Loucy (cell line): ENCODE results near the gene ARHGEF12.

Experiments used
- H2AFZ ChIP-seq: fragments of 200-600 bp; sonication (generic); 2 replicates; pipeline ENCODE4 v1.6.0; 2016; ENCODE audit warnings: antibody characterized with exemption, mild to moderate bottlenecking, low read length, moderate library complexity
- H3F3A ChIP-seq: fragments of 200-600 bp; 2 replicates; pipeline ENCODE4 v1.6.0; 2016; ENCODE audit warnings: antibody characterized with exemption, low read depth, mild to moderate bottlenecking
- H3K27me3 ChIP-seq: fragments of 200-600 bp; sonication (generic); 2 replicates; pipeline ENCODE4 v1.6.1; 2014; ENCODE audit warnings: low read length, mild to moderate bottlenecking; ENCODE audit not compliant: insufficient read depth, poor library complexity, severe bottlenecking
- H3K36me3 ChIP-seq: fragments of 200-600 bp; sonication (generic); 2 replicates; pipeline ENCODE4 v1.6.1; 2016; ENCODE audit warnings: low read length; ENCODE audit not compliant: insufficient read depth
- H3K4me1 ChIP-seq: fragments of 200-600 bp; sonication (generic); 2 replicates; pipeline ENCODE4 v1.5.1; 2014; ENCODE audit warnings: low read length, mild to moderate bottlenecking; ENCODE audit not compliant: insufficient read depth, poor library complexity, severe bottlenecking
- H3K4me2 ChIP-seq: fragments of 200-600 bp; sonication (generic); 2 replicates; pipeline ENCODE4 v1.6.0; 2014; ENCODE audit warnings: antibody characterized with exemption, low read length, low read depth, mild to moderate bottlenecking; ENCODE audit not compliant: poor library complexity, severe bottlenecking
- H3K4me3 ChIP-seq: fragments of 200-600 bp; sonication (generic); 2 replicates; pipeline ENCODE4 v1.5.1; 2014; ENCODE audit warnings: low read length, mild to moderate bottlenecking, mixed read lengths; ENCODE audit not compliant: poor library complexity, severe bottlenecking
- H3K79me2 ChIP-seq: fragments of 200-600 bp; sonication (generic); 2 replicates; pipeline ENCODE4 v1.6.1; 2014; ENCODE audit warnings: low read length; ENCODE audit not compliant: insufficient read depth
- H3K9ac ChIP-seq: fragments of 200-600 bp; sonication (generic); 2 replicates; pipeline ENCODE4 v1.6.0; 2014; ENCODE audit warnings: mild to moderate bottlenecking, low read depth, low read length, moderate library complexity; ENCODE audit not compliant: poor library complexity, severe bottlenecking
- H3K9me2 ChIP-seq: fragments of 200-600 bp; sonication (generic); replicated peaks from 2 replicates; pipeline ENCODE4 v1.6.1; 2016; ENCODE audit warnings: low read depth, low read length, mixed read lengths
- H3K9me3 ChIP-seq: fragments of 200-600 bp; sonication (generic); 2 replicates; pipeline ENCODE4 v1.6.1; 2014; ENCODE audit warnings: mild to moderate bottlenecking, antibody characterized with exemption, low read length, low read depth; ENCODE audit not compliant: insufficient read depth
- H4K20me1 ChIP-seq: fragments of 200-600 bp; sonication (generic); 2 replicates; pipeline ENCODE4 v1.6.0; 2014; ENCODE audit warnings: antibody characterized with exemption, low read length, mild to moderate bottlenecking; ENCODE audit not compliant: insufficient read depth, poor library complexity, severe bottlenecking
- EZH2phosphoT487 ChIP-seq: fragments of 200-600 bp; IDR thresholded peaks from 2 replicates; pipeline ENCODE4 v1.6.1; 2018; ENCODE audit warnings: antibody characterized with exemption, mild to moderate bottlenecking, moderate library complexity, borderline replicate concordance
- TF ChIP-seq, protein P1 (sequence below): fragments of 200-600 bp; sonication (generic); conservative IDR thresholded peaks from 2 replicates; pipeline ENCODE4 v1.5.1; 2014; ENCODE audit warnings: mild to moderate bottlenecking, antibody characterized with exemption, low read length

Gene ARHGEF12

DNA sequence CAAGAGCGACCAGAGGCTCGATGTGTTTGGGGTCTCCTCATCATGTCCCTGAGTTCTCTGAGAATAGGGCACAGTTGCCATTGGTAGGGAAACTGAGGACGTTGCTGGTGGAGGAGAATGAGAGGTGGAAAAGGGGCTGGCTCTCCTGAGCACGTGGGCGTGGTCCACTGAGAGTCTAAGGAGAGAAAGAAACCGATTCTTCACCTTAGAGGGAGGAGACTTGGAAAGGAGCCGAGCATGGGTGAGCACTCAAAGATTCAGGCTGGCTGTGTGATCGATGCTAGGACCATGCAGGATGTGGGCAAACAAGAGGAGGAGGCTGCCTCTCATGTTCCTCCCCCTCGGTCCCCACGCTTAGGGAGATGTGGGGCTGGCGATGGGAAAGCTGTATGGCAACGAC is 30.9 kb upstream of the ARHGEF12 start:
- Histone ChIP-seq H3K9ac (no peak overlapping the region), H2AFZ (no peak overlapping the region), H3K9me2 (no peaks in the 10 kb centered on the region), H4K20me1 (no peaks in the 10 kb centered on the region), H3K4me2 (no peak overlapping the region), H3K4me1 (no peaks in the 10 kb centered on the region), H3K9me3 (no peaks in the 10 kb centered on the region), H3K79me2 (no peaks in the 10 kb centered on the region), H3K36me3 (no peaks in the 10 kb centered on the region), H3K27me3 (no peaks in the 10 kb centered on the region), H3K4me3 (no peak overlapping the region), H3F3A (no peaks in the 10 kb centered on the region)
- TF ChIP-seq, protein P1, sequence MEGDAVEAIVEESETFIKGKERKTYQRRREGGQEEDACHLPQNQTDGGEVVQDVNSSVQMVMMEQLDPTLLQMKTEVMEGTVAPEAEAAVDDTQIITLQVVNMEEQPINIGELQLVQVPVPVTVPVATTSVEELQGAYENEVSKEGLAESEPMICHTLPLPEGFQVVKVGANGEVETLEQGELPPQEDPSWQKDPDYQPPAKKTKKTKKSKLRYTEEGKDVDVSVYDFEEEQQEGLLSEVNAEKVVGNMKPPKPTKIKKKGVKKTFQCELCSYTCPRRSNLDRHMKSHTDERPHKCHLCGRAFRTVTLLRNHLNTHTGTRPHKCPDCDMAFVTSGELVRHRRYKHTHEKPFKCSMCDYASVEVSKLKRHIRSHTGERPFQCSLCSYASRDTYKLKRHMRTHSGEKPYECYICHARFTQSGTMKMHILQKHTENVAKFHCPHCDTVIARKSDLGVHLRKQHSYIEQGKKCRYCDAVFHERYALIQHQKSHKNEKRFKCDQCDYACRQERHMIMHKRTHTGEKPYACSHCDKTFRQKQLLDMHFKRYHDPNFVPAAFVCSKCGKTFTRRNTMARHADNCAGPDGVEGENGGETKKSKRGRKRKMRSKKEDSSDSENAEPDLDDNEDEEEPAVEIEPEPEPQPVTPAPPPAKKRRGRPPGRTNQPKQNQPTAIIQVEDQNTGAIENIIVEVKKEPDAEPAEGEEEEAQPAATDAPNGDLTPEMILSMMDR = no peak
- no peak for TF ChIP-seq EZH2phosphoT487

DNA sequence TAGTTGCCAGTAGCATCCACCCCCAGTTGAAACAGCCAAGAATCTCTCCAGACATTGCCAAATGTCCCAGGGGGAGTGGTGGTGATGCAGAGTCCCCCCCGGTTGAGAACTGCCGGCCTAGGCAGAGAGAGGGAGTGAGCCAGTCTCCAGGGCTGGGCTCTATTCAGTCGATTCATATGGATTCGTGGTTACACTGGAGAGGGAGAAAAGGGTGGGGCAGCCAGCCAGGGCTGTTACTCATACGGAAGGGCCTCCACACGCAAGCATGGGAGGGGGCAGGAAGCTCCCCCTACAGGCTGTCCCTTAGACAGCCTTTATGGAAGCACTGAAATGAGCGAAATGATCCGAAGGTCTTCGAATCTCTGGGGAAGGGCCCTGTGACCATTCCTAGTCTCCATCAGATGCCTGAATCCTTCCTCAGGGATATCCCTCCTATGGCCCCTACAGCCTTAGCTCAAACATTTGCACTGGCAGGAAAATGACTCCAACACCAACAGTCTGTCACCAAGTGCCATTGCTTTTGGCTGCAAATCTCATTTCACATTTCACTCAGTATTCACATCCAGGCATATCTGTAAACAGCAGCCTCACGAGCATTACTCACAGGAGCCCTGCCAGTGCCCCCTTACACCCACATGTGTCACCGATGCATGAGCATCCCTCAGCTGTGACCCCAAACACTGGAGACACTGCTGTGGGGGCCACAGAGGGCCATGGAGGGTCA is 29.5 kb upstream of the ARHGEF12 start:
- no peak for TF ChIP-seq EZH2phosphoT487
- TF ChIP-seq, protein P1 = no peak; the same call in 1 of the 2 replicates
- no peak overlapping the region for H2AFZ ChIP-seq
- no peaks in the 10 kb centered on the region for H4K20me1 ChIP-seq
- H3K9me2 ChIP-seq = no peaks in the 10 kb centered on the region
- H3K79me2 ChIP-seq = no peaks in the 10 kb centered on the region
- H3K27me3 ChIP-seq = no peaks in the 10 kb centered on the region
- H3K9me3 ChIP-seq = no peaks in the 10 kb centered on the region
- no peak overlapping the region for H3K9ac ChIP-seq
- H3K4me3 ChIP-seq = no peak overlapping the region
- H3F3A ChIP-seq = no peaks in the 10 kb centered on the region
- no peaks in the 10 kb centered on the region for H3K4me1 ChIP-seq
- no peaks in the 10 kb centered on the region for H3K36me3 ChIP-seq
- H3K4me2 ChIP-seq = no peak overlapping the region

DNA sequence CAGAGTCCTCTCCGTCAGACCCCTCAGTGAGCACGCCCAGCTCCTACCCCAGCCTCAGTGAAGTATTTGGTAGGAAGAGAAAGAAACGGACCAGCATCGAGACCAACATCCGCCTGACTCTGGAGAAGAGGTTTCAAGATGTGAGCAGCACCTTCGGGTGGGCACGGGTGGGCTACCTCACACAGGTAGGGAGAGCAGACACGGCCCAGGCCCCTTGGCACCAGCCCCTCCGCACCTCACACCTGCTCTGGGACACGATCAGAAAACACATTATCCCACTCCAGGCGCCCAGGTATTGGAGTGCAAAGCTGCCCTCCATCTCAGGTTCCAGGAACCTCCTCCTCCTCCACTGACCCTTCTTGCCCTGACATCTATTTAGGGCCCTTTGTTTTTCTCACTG is 28.7 kb upstream of the ARHGEF12 start:
- no peaks in the 10 kb centered on the region for H3K36me3 ChIP-seq
- H3K9me3 ChIP-seq = no peaks in the 10 kb centered on the region
- no peak overlapping the region for H3K9ac ChIP-seq
- H3K4me1 ChIP-seq = no peaks in the 10 kb centered on the region
- no peak overlapping the region for H3K4me2 ChIP-seq
- H3K79me2 ChIP-seq = no peaks in the 10 kb centered on the region
- H3K27me3 ChIP-seq = no peaks in the 10 kb centered on the region
- no peak overlapping the region for H3K4me3 ChIP-seq
- H3K9me2 ChIP-seq = no peaks in the 10 kb centered on the region
- H3F3A ChIP-seq = no peaks in the 10 kb centered on the region
- H2AFZ ChIP-seq = no peak overlapping the region
- TF ChIP-seq, protein P1 = no peak
- no peak for TF ChIP-seq EZH2phosphoT487
- H4K20me1 ChIP-seq = no peaks in the 10 kb centered on the region
